Muscle layer of duodenum (tissue), 2 donors: ENCODE data around the gene CREBZF.
"Not testable (repeated sequence)": the region's sequence is repeated elsewhere in the genome, so short reads cannot be mapped to it uniquely, and the experiment has no call there.

Source experiments
- H3K27ac ChIP-seq: one replicate; pipeline ENCODE4 v1.7.0; 2013; ENCODE audit warnings: mild to moderate bottlenecking, low read length
- H3K27me3 ChIP-seq: one replicate; pipeline ENCODE4 v1.7.0; 2013; ENCODE audit warnings: low read depth, mild to moderate bottlenecking, control low read depth, low read length
- H3K36me3 ChIP-seq, 2 donors: one replicate each; pipeline ENCODE4 v1.7.0; 2013; ENCODE audit warnings: low read length in 2 of 2, control low read depth in 1 of 2, mild to moderate bottlenecking in 1 of 2; ENCODE audit not compliant: insufficient read depth in 2 of 2, control insufficient read depth in 1 of 2
- H3K4me1 ChIP-seq, 2 donors: one replicate each; pipeline ENCODE4 v1.7.0; 2013; ENCODE audit warnings: low read length in 2 of 2, mild to moderate bottlenecking in 2 of 2, control low read depth in 1 of 2, moderate library complexity in 1 of 2; ENCODE audit not compliant: insufficient read depth in 2 of 2, control insufficient read depth in 1 of 2
- H3K4me3 ChIP-seq, 2 donors: one replicate each; pipeline ENCODE4 v1.7.0; 2013; ENCODE audit warnings: low read length in 2 of 2, low read depth in 1 of 2, mild to moderate bottlenecking in 1 of 2
- H3K9me3 ChIP-seq, 2 donors: one replicate each; pipeline ENCODE4 v1.7.0; 2013; ENCODE audit warnings: low read length in 2 of 2, control low read depth in 1 of 2, mild to moderate bottlenecking in 1 of 2; ENCODE audit not compliant: control insufficient read depth in 1 of 2
- donor health status: healthy.

Gene CREBZF

GRCh38 chr11:85694385-85694980 lies 29.6 kb upstream of the CREBZF start:
- Histone ChIP-seq H3K36me3 (no peaks in the 10 kb centered on the region), H3K27me3 (no peaks in the 10 kb centered on the region), H3K27ac (no peak overlapping the region), H3K9me3 (no peaks in the 10 kb centered on the region), H3K4me3 (no peak overlapping the region), H3K4me1 (no peaks in the 10 kb centered on the region)

- H3K27ac ChIP-seq: peak within 1 kb of the TSS; percentile 65
- no peaks in the 10 kb centered on the region for H3K9me3 ChIP-seq
- H3K27me3 ChIP-seq: no peaks in the 10 kb centered on the region
- peak within 1 kb of the TSS; percentile 58 to 67 for H3K4me3 ChIP-seq
- no peaks in the 10 kb centered on the region for H3K36me3 ChIP-seq
- H3K4me1 ChIP-seq: peaks cover 4 to 14% of the 10 kb centered on the region in 2 donors
These were observed 21.0 kb upstream of the CREBZF start, which contains the start of gene CCDC89 for GRCh38 chr11:85685820-85686459. Gene CCDC89 (minus strand): TSS chr11:85686195. CDS start chr11:85686130, 65 bp downstream.

- no peaks in the 10 kb centered on the region for H3K9me3 ChIP-seq
- H3K4me1 ChIP-seq: peaks cover 4 to 14% of the 10 kb centered on the region in 2 donors
- H3K4me3 ChIP-seq: peak overlapping the region; percentile 58 to 67
- H3K27me3 ChIP-seq: no peaks in the 10 kb centered on the region
- no peaks in the 10 kb centered on the region for H3K36me3 ChIP-seq
- H3K27ac ChIP-seq: peak overlapping the region; percentile 65
These were observed 20.3 kb upstream of the CREBZF start for GRCh38 chr11:85685125-85685819.

- H3K36me3 ChIP-seq: no peaks in the 10 kb centered on the region
- H3K4me1 ChIP-seq: peaks cover 4 to 14% of the 10 kb centered on the region in 2 donors
- H3K4me3 ChIP-seq: peak overlapping the region; percentile 66 to 77
- H3K9me3 ChIP-seq: no peaks in the 10 kb centered on the region
- H3K27me3 ChIP-seq: no peaks in the 10 kb centered on the region
- no peak overlapping the region for H3K27ac ChIP-seq
These were observed 17.7 kb upstream of the CREBZF start for GRCh38 chr11:85682330-85683305.

GRCh38 chr11:85680897-85681296 lies 16.0 kb upstream of the CREBZF start:
- Histone ChIP-seq H3K4me1 (peaks cover 0 to 9% of the 10 kb centered on the region in 2 donors), H3K27ac (no peak overlapping the region), H3K9me3 (no peaks in the 10 kb centered on the region), H3K4me3 (no peak overlapping the region), H3K27me3 (no peaks in the 10 kb centered on the region), H3K36me3 (no peaks in the 10 kb centered on the region)

GRCh38 chr11:85679576-85679975 lies 14.6 kb upstream of the CREBZF start:
- Histone ChIP-seq H3K27ac (no peak overlapping the region), H3K4me3 (no peak overlapping the region), H3K27me3 (no peaks in the 10 kb centered on the region), H3K36me3 (no peaks in the 10 kb centered on the region), H3K9me3 (no peaks in the 10 kb centered on the region), H3K4me1 (no peaks in the 10 kb centered on the region)

- Histone ChIP-seq H3K36me3 (no peaks in the 10 kb centered on the region), H3K4me1 (no peaks in the 10 kb centered on the region), H3K9me3 (no peaks in the 10 kb centered on the region), H3K27me3 (no peaks in the 10 kb centered on the region), H3K27ac (no peak overlapping the region), H3K4me3 (no peak overlapping the region)
These were observed 8.5 kb upstream of the CREBZF start for GRCh38 chr11:85673393-85673792.

GRCh38 chr11:85672105-85672902 lies 7.4 kb upstream of the CREBZF start:
- Histone ChIP-seq H3K27ac (no peak overlapping the region), H3K27me3 (no peaks in the 10 kb centered on the region), H3K9me3 (no peaks in the 10 kb centered on the region)

GRCh38 chr11:85670949-85671663 lies 6.2 kb upstream of the CREBZF start:
- H3K27ac ChIP-seq, H3K36me3 ChIP-seq, H3K27me3 ChIP-seq, H3K9me3 ChIP-seq, H3K4me3 ChIP-seq, H3K4me1 ChIP-seq: not testable (repeated sequence)

More at GRCh38 chr11:85672105-85672902, 7.4 kb upstream of the CREBZF start:
- no peak overlapping the region for H3K4me3 ChIP-seq
- H3K36me3 ChIP-seq: no peaks in the 10 kb centered on the region
- no peaks in the 10 kb centered on the region for H3K4me1 ChIP-seq

- peaks cover 0 to 8% of the 10 kb centered on the region in 2 donors for H3K36me3 ChIP-seq
- no peaks in the 10 kb centered on the region for H3K4me1 ChIP-seq
These were observed 3.2 kb upstream of the CREBZF start for GRCh38 chr11:85668157-85668556.

More at GRCh38 chr11:85668157-85668556, 3.2 kb upstream of the CREBZF start:
- no peaks in the 10 kb centered on the region for H3K27me3 ChIP-seq
- no peak overlapping the region for H3K4me3 ChIP-seq
- no peak overlapping the region for H3K27ac ChIP-seq
- H3K9me3 ChIP-seq: no peaks in the 10 kb centered on the region
